H1 (cell line): Measurements from ENCODE around the gene VWA5B2. TPM values are rescaled to one million over a fixed set of nuclear protein-coding genes. Genes with fewer than 3 reads are reported as not detected.

Experiments
- SIN3A ChIP-seq, 2 experiments: IDR thresholded peaks in 1 of 2; conservative IDR thresholded peaks in 1 of 2; 2 replicates each; pipeline ENCODE4 v1.6.1; 2011 to 2012; ENCODE audit warnings: low read length in 2 of 2, improper control_type of control experiment in 1 of 2, low read depth in 1 of 2, mild to moderate bottlenecking in 1 of 2
- polyA plus RNA-seq, 7 experiments: library from polyadenylated mRNA; depleted of rRNA in 3 of 7; stranded (reverse) in 5 of 7; unstranded in 2 of 7; fragments of >200 nt in 5 of 7; fragments of 200-250 nt in 2 of 7; gene quantifications; 1 replicate in 5 of 7; 2 replicates in 1 of 7; 4 replicates in 1 of 7; pipeline versions ENCODE4 v1.2.1 to v1.2.3, GENCODE V29; 2011 to 2013; ENCODE audit warnings: missing spikeins in 2 of 7, mixed read lengths in 2 of 7
- total RNA-seq: library from RNA; stranded (reverse); fragmentation: NEBNext Ultra II Directional; extraction: Animal tissue kit (Norgen Biotek cat#: 25700); gene quantifications from 2 replicates; pipeline ENCODE4 v1.2.1, GENCODE V29; 2021

Gene VWA5B2
- total and polyA plus RNA-seq, 2 of the 8 experiments (the other 6 are each of a cell fraction or from before 2014, with no cell fraction given), result 0.53 to 0.56 TPM

- TF ChIP-seq SIN3A (conservative IDR thresholded peaks at IDR 0.05 in 1 of 2, IDR thresholded peaks at IDR 0.05 in 1 of 2; ENCODE audit: low read depth in 1 of 2, low read length in 2 of 2), result no peak
These were observed 27.9 kb downstream of the VWA5B2 start (continued) for GRCh38 chr3:184257083-184257915.
